SKM-1 treated with dmso at 0.1 percent for 144 hours (cell line): ENCODE data around the gene SLC22A5.
"Not testable (repeated sequence)": the region's sequence is repeated elsewhere in the genome, so short reads cannot be mapped to it uniquely, and the experiment has no call there.

Experiments used
- DNase-seq: peaks from one replicate; lab custom pipeline; 2025; ENCODE audit not compliant: unreplicated experiment; lab: John Stamatoyannopoulos, UW

The SLC22A5 gene

DNA sequence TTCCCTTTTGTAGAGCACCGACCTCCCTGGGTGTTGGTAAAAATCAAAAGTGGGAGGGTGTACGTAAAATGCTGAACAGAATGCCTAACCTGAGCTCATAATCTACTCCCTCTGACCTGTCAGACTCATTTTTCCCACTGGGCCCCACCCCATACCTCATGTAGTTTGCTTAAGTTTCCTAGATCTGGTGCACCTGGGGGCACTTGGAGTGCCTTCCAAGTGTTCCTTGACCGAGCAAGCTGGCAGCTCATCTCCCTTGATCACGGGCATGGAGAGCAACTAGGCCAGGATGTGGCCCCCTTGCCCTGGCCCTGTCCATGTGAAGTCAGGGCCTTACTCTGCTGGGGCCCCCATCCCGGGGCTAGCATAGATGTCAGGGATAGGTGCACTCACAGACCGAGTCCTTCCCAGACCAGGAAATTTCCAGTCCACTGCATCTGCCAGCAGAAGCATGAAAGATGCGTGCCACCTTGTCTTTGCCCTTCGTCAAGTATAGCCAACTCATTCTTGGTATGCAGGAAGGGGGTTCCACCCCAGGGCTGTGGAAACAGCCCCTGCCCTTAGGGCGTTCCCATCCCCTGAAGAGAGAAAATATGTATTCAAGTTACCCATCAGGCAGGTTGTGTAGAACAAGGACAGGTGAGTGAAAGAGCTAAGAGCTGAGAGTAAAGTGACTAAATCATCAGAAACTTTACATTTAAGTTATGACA is 41.9 kb downstream of the SLC22A5 start:
- DNase-seq = no peak

DNA sequence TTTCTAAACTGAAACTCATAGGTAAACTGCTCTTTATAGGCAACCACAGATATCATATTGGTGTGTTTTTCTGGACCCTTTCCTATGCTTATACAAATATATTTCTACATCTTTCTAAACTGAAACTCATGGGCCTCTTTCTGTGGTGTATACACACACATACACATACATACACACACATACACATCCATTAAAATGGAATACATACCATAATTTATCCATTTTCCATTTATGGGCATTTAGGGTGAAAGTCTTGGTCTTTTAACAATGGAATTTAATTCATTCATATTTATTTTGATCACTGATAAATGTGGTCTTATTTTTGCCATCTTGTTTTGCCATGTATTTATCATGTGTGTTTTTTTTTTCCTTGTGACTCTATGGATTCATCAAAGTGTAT is 44.1 kb downstream of the SLC22A5 start:
- DNase-seq = no peak

DNA sequence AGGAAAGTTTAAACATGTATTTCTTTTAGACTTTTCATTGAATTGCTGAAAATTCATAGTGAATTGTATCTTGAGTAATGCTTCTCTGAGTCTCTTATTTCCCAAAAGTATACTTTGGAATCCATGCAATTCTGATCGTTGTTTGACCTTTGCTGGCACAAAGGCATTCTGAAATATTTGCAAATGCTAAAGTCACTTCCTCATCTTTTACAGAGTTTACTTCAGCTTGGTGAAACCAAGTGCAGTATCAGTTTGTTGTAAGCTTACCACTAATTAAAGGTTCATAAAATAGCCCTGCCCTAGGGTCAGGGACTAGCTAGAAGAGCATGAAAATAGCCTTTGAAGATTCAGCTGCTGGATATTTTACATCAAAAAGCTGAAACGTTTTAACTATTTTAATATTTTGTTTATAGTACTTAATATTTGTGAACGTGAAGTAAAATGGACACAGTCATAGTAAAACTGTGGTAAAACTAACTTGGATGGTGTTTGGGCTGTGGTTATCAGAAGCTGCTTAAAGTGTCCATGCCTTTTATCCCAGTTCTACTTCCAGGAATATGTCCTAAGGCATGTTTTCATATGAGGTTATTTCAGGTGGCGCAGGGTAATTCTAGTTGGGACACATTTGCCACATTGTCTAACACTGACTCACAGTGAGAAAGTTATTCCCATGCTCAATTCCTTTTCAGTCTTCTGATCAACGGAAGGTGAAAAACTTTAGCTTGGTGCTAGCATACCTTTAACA is 45.3 kb downstream of the SLC22A5 start:
- DNase-seq = peak; percentile 53

DNA sequence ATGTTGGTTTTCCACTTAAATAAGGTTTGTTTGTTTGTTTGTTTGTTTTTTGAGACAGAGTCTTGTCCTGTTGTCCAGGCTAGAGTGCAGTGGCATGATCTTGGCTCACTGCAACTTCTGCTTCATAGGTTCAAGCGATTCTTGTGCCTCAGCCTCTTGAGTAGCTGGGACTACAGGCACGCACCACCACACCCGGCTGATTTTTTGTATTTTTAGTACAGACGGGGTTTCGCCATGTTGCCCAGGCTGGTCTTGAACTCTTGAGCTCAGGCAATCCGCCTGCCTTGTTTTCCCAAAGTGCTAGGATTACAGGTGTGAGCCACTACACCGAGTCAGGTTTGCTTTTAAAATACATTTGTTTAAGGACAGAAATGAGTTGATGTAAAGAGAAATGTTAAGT is 46.0 kb downstream of the SLC22A5 start:
- DNase-seq = not testable (repeated sequence)

DNA sequence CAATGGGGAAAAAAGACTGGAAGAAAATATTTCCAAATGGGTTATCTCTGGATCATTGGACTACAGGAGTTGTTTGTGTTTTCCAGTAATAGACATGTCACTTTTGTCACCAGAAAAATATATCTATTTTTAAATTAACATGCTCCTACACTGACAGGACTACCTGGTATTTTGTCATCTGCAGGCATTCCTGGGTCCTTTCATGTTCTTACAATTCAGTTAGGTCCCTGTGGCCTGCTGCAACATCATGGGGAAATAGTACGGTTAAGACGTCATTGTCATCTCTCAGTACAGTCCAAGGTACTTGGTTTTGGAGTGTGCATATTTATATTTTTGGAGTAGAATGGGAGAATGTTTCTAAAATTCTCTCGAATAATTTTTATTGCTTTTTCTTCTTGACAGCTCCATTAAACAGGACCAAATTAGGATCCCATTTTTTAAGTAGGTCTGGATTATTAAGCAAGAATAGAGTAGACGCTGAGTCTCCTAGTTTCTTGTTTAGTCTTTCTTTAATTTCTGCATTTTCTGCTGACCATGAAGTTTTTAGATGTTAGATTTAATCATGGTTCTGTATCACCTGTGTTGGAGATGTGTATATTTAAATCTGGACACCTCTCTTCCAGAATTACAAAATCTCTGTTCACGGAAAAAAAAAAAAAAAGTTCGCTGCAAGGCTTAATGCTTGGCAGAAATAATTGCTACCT is 46.9 kb downstream of the SLC22A5 start:
- no peak for DNase-seq

DNA sequence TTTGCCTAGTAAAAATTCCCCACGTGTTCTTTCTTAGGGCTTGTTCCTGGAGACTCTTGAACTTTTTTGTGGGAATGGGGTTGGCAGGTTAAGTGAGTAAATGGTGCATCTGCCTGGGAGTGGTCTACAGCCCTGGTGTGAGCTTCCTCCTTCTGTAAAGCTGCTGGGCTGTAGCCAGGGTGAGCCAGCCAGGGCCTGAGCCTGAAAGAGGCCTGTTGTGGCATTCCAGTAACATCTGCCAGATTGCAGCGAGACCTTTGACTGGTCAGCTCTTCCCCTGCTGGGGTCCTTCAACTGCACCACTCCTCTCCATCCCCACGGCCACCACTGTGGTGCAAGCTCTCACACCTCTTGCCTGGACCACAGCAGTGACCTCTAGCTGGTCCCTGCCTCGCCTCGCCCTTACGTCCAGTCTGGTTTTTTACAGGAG is 47.5 kb downstream of the SLC22A5 start:
- DNase-seq = no peak

DNA sequence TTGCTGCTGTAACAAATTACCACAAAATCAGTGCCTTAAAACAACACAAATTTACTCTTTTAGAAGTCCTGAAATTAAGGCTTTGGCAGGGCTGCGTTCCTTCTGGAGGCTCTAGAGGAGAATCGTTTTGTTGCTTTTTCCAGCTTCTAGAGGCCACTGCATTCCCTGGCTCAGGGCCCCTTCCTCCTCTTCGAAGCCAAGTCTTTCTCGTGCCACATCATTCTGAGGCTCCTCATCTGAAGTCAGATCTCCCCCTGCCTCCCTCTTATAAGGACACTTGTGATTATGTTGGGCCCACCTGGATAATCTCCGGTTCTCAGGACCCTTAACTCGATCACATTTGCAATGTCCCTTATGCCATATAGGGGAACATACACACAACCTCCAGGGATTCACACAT is 48.0 kb downstream of the SLC22A5 start:
- no peak for DNase-seq

DNA sequence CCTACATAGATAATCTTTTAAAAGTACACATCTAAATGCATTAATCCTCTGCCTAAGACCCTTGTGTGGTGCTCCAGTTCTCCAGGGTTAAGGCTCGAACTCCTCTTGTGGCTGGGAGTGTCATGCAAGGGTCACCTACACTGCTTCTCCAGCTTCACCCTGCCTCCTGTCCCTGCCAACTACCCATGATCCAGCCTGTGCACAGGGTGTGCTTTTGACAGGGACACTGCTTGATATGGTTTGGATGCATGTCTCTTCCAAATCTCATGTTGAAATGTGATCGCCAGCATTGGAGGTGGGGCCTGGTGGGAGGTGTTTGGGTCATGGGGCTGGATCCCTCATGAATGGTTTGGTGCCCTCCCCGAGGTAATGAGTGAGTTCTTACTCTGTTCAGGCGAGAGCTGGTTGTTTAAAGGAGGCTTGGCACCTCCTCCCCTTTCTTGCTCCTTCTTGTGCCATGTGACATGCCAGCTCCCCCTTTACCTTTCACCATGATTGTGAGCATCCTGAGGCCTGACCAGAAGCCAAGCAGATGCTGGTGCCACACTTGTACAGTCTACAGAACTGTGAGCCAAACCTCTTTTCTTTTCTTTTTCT is 48.5 kb downstream of the SLC22A5 start:
- DNase-seq = no peak

DNA sequence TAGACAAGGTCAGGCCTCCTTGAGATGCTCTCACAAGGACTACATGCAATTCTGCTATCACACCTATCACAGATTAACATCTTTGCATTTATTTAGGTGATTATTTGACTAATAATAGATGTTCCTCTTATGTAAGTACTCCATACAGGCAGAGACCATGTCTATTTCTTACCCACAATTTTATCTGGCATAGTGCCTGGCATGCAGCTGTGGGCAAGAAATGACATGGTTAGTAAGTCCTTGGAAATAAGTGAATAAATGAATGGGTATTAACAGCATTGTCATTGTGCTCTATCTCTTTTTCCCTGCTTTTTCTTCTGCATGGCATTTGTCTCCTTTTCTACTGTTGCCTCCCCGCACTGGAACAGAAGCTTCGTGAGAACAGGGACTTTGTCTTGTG is 49.4 kb downstream of the SLC22A5 start:
- DNase-seq = no peak

DNA sequence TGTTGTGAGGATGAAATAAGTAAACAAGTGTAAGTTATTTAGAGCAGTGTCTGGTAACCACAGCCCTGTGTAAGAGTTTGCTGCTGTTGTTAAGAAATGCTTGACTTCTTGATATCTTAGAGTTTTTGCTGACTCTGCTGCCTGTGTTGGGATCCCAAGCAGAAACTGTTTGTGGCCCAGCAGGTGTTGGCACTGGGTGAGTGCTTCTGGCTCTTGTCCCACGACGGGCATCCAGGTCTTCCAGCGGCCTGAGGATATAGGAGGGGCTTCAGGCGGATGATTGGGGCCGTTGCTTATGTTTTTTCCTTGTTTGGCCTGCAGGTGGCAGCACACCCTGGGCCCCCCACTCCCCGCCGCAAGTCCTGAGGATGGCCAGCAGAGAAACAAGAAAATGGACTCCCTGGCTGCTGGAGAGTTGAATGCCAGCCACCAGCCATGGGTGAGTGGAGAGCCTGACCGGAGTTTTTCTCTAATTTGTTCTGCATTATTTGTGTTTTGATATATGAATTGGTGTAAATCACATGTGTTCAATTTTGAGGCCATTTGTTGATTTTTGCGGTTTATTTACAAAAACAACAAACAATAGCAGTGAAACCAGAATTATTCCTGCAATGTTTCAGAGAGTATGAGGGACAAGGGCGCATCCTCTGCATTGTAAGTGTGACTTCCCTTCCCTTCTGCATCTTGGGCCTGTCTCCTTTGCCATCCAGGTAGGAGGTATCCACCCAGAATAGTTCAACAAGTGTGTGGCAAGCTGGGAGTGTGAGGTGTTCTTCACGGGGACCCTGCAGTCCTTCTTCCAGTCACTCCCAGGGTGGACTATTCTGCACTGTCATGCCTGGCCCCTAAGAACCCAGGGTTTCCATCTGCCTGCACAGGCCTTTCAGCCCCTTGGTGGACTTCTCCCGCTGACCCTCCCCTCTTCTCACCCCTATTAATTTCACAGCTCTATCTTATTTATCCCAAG is 50.3 kb downstream of the SLC22A5 start:
- peak; percentile 66 for DNase-seq

DNA sequence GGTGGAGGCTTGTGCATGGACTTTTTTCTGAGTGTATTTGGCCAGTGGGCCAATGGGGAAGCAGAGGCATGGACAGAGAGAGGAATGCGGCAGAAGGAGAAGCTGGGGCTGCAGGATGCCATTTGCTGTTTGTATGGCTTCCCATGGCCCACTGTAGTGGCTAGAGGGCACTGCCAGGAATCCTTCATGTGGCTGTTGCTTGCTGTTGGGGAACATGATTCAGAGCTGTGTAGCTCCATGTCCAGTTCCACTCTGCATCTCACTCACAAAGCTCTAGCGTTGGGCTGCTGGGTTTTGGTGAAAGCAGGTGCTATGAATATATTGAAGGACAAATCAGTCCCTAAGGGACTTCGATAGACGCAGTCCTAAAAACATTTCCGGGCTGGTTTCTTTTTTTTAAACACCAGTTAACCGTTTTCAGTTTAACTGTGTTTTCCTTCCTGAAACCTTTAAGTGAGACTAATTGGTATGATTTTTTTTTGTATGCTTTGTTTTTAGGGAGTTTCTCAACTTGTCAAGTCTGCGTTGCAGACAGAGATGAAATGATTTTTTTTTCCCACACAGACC is 51.3 kb downstream of the SLC22A5 start:
- DNase-seq = no peak

DNA sequence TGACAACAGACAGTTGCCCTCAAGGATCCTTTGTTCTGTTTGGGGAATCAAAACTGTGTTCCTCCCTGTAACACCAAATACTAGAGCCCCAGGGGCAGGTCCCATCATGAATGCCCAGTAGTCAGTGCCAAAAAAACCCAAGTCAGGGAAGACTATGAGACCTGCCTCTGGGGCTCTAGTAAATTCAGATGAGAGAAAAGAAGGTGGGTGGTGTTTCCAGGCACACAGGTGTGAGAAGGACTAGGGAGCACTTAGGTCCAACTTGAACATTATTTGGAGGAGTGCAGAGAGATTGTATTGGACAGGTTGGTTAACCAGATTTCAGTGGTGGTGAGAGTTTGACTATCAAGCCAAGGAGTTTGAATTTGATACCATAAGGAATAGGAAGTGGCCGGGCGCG is 52.0 kb downstream of the SLC22A5 start:
- DNase-seq = no peak

DNA sequence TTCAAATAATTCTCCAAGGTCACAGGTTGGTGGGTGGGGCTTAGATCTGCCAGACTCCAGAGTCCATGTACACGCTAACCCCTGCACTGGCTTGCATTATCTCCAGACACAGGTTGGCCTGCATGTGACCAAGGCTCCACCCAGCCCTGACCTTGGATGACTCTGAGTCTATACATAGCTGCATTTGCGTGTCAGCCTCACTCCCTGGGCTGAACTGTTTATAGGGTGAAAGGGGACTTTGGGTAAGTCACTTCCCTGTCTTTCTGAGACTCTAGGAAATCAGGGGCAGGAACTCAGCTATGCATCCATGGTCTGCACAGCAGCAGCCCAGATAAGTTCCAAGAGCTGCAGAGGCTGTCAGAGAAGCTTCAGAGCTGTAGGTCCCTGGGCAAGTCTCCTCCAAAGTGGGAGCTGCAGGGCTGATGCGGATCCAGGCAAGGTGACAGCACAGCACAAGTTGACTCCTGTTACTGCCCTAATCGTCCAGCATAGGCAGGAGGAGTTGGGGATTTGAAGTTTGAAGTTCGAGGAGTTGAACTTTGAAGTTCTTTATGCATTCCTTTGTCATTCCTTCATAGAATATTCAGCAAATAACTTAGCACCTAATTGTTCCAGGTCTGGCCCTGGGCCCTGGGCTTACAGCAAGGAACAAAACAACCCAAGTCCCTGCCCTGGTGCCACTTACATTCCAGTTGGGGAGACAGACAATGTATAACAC is 53.4 kb downstream of the SLC22A5 start:
- peak; percentile 89 for DNase-seq

DNA sequence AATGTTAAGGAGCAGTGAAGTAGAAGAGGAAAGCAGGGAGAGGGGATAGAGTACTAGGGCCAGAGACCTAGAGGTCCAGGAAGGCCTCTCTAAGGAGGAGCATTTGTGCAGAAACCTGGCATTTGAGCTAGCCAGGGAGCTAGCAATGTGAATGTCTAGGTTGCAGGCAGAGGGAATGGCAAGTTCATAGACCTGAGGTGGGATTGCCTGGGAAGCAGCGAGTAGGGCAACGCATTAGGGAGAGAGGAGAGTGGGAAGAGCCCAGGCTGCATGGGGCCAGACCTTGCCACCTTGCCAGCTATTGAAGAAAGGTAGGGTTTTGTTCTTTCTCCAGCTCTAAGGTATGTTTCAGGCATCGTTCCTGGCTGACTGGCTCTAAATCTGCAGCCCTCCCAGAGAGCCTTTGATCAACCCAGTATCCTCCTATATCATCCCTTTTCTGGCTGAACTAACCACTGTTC is 54.0 kb downstream of the SLC22A5 start:
- DNase-seq = no peak

DNA sequence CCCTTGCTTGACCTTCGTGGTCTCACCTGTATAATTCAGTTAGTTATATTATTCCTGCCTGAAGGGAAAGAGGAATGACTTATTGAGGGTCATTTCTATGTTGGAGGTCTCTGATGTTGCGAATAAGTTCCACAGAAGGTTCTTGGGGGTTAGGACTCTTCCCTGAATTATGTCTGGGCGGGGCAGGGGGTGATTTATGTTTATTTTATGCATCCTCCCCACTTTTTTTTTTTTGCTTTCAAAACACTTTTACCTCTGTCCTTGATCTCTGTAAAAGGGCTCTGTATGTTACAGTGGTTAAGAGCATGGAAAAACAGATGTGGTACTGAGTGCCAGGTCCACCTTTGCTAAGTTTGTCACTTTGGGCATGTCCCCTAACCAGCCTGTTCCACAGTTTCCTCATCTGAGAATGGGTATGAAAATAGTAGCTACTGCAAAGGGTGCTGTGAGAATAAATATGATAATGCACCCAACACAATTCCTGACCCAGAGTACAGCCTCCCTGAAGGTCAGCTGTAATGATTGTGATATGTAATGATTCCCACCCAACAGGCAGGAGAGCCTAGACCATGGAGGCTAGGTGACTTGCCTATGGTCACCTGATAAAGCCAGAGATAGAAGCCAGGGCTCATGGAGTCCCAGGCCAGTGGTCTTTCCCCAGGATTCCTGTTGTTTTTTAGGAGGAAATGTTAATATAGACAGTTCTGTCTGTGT is 54.8 kb downstream of the SLC22A5 start:
- DNase-seq = no peak

DNA sequence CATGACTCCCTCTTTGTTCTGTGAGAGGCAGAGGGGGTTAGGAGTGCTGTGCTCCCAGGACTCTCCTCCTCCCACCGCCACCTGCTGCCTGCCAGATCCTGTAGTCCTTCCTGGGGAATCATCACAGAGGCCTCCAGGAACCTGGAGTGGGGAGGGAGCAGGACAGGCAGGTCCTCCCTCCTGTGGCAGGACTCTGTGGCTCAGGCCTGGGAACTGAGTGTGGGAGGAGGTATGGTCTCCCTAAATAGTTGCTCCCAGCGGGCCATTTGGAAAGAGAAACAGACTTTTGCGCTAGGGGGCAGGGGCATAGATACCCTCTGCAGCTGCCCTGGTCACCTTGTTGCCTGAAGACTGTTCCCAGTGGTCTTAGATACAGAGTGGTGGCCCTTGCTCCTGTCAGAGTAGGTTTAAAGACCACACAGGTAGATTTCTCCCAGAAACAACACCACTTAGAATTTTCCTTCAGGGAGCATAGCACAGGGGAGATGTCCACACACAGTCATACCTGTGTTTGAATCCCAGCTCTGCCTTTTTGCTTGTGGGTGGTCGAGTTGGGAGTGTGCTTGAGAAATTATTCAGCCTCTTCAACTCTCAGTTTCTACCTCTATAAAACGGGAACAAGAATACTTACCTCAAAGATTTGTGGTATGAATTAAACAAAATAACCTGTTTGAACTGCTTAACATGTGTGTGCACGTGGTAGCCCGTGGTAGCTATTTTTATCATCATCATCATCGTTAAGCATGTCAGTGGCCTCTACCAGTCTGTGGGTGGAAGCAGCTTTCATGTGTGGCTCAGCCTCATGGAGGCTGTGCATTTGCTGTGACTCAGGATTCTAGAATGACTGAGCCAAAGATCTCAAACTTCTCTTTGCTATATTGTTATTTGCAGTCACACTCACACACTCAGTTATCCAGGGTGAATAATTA is 55.8 kb downstream of the SLC22A5 start:
- DNase-seq = no peak

DNA sequence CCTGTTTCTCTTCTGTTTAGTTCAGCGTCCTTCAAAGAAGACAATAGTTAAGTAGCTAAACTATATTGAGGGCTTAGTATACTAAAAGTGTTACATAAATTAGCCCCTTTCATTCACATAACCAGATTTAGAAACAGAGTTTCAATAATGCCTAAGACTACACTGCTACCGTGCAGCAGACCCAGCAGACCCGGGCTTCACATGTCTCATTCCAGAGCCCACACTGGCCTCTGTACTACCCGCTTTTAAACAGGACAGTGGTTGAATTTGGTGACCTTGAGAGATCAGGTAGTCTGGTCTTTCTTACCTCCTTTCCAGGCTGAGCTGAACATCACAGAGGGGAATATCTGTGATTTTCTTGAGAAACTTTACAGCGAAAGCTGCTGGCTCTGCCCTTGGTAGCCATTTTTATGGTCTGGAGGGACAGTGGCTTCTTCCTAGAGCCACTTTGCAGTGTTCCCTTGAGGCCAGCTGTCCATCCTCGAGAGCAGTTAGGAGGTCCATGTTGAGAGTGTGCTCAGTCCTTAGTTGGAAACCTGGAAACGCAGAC is 56.5 kb downstream of the SLC22A5 start:
- no peak for DNase-seq
